ENCODE data around the gene NOTCH1.

The NOTCH1 gene

GRCh38 chr9:136544548-136544963, 1.3 kb downstream of the NOTCH1 start:
- DNase-seq, result no peak

- no peak for DNase-seq
These were observed 1.9 kb downstream of the NOTCH1 start for GRCh38 chr9:136543830-136544547.

GRCh38 chr9:136543280-136543679, 2.6 kb downstream of the NOTCH1 start:
- no peak for DNase-seq

GRCh38 chr9:136542241-136543040, 3.4 kb downstream of the NOTCH1 start:
- DNase-seq, result no peak

GRCh38 chr9:136541709-136542108, 4.1 kb downstream of the NOTCH1 start:
- no peak for DNase-seq

GRCh38 chr9:136541179-136541578, 4.7 kb downstream of the NOTCH1 start:
- no peak for DNase-seq

- no peak for DNase-seq
These were observed 6.1 kb downstream of the NOTCH1 start for GRCh38 chr9:136539427-136540421.

GRCh38 chr9:136538599-136539426, 7.0 kb downstream of the NOTCH1 start:
- no peak for DNase-seq

- no peak for DNase-seq
These were observed 7.8 kb downstream of the NOTCH1 start for GRCh38 chr9:136537896-136538598.

GRCh38 chr9:136537411-136537810, 8.4 kb downstream of the NOTCH1 start:
- no peak for DNase-seq

GRCh38 chr9:136536721-136537241, 9.1 kb downstream of the NOTCH1 start:
- no peak for DNase-seq

- DNase-seq, result no peak
These were observed 9.7 kb downstream of the NOTCH1 start for GRCh38 chr9:136536051-136536720.

GRCh38 chr9:136535070-136535469, 10.8 kb downstream of the NOTCH1 start:
- DNase-seq, result no peak

GRCh38 chr9:136534366-136534765, 11.5 kb downstream of the NOTCH1 start:
- no peak for DNase-seq

- DNase-seq, result no peak
These were observed 12.1 kb downstream of the NOTCH1 start for GRCh38 chr9:136533775-136534157.

- DNase-seq, result no peak
These were observed 12.8 kb downstream of the NOTCH1 start for GRCh38 chr9:136532799-136533774.

- DNase-seq, result no peak
These were observed 13.7 kb downstream of the NOTCH1 start for GRCh38 chr9:136531904-136532798.

GRCh38 chr9:136531186-136531903, 14.5 kb downstream of the NOTCH1 start:
- DNase-seq, result no peak

Measured in NCI-H2081 (cell line).